ENCODE data around the gene CCS. TPM values are rescaled to one million over a fixed set of nuclear protein-coding genes. Genes with fewer than 3 reads are reported as not detected.

Gene CCS
- total RNA-seq, 1 donor from 2014 or later: 79.8 TPM

GRCh38 chr11:66619080-66619554, 26.1 kb downstream of the CCS start:
- Mint-ChIP-seq H3K36me3 (peaks cover 6% of the 10 kb centered on the region), H3K27ac (peak overlapping the region; percentile 99), H3K4me1 (peaks cover 38% of the 10 kb centered on the region), H3K4me3 (peak overlapping the region; percentile 96), H3K27me3 (ENCODE audit: low read depth) (no peaks in the 10 kb centered on the region), H3K9me3 (no peaks in the 10 kb centered on the region)
- no peak for DNase-seq (ENCODE audit: low spot score in 2 of 2, unreplicated experiment in 2 of 2)
- TF ChIP-seq, protein P1, sequence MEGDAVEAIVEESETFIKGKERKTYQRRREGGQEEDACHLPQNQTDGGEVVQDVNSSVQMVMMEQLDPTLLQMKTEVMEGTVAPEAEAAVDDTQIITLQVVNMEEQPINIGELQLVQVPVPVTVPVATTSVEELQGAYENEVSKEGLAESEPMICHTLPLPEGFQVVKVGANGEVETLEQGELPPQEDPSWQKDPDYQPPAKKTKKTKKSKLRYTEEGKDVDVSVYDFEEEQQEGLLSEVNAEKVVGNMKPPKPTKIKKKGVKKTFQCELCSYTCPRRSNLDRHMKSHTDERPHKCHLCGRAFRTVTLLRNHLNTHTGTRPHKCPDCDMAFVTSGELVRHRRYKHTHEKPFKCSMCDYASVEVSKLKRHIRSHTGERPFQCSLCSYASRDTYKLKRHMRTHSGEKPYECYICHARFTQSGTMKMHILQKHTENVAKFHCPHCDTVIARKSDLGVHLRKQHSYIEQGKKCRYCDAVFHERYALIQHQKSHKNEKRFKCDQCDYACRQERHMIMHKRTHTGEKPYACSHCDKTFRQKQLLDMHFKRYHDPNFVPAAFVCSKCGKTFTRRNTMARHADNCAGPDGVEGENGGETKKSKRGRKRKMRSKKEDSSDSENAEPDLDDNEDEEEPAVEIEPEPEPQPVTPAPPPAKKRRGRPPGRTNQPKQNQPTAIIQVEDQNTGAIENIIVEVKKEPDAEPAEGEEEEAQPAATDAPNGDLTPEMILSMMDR (IDR thresholded peaks at IDR 0.05; ENCODE audit: unreplicated experiment): no peak

GRCh38 chr11:66624450-66624849, 31.5 kb downstream of the CCS start:
- TF ChIP-seq, protein P1 (IDR thresholded peaks at IDR 0.05; ENCODE audit: unreplicated experiment): no peak
- H3K27ac Mint-ChIP-seq: no peak overlapping the region
- H3K9me3 Mint-ChIP-seq: no peaks in the 10 kb centered on the region
- no peak for DNase-seq (ENCODE audit: low spot score in 2 of 2, unreplicated experiment in 2 of 2)
- no peaks in the 10 kb centered on the region for H3K27me3 Mint-ChIP-seq (ENCODE audit: low read depth)
- H3K4me1 Mint-ChIP-seq: peaks cover 10% of the 10 kb centered on the region
- H3K36me3 Mint-ChIP-seq: peaks cover 26% of the 10 kb centered on the region
- H3K4me3 Mint-ChIP-seq: no peak overlapping the region

DNA sequence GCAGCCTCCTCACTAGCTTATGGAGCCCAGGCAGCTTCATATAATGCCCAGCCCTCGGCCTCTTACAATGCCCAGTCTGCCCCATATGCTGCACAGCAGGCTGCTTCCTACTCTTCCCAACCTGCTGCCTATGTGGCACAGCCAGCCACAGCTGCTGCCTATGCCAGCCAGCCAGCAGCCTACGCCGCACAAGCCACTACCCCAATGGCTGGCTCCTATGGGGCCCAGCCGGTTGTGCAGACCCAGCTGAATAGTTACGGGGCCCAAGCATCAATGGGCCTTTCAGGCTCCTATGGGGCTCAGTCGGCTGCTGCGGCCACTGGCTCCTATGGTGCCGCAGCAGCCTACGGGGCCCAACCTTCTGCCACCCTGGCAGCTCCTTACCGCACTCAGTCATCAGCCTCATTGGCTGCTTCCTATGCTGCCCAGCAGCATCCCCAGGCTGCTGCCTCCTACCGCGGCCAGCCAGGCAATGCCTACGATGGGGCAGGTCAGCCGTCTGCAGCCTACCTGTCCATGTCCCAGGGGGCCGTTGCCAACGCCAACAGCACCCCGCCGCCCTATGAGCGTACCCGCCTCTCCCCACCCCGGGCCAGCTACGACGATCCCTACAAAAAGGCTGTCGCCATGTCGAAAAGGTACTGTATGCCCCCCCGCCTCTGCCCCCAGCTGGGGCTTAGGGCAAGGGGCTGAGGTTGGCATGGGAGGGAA, 32.2 kb downstream of the CCS start:
- Mint-ChIP-seq H3K4me1 (peaks cover 5% of the 10 kb centered on the region), H3K27me3 (ENCODE audit: low read depth) (no peaks in the 10 kb centered on the region), H3K27ac (no peak overlapping the region), H3K9me3 (no peaks in the 10 kb centered on the region), H3K36me3 (peaks cover 32% of the 10 kb centered on the region), H3K4me3 (no peak overlapping the region)
- no peak for DNase-seq (ENCODE audit: low spot score in 2 of 2, unreplicated experiment in 2 of 2)
- TF ChIP-seq, protein P1 (IDR thresholded peaks at IDR 0.05; ENCODE audit: unreplicated experiment): no peak

GRCh38 chr11:66625752-66626149, 32.8 kb downstream of the CCS start:
- Mint-ChIP-seq H3K9me3 (no peaks in the 10 kb centered on the region), H3K27me3 (ENCODE audit: low read depth) (no peaks in the 10 kb centered on the region), H3K4me3 (no peak overlapping the region), H3K36me3 (peaks cover 33% of the 10 kb centered on the region), H3K27ac (no peak overlapping the region), H3K4me1 (peaks cover 5% of the 10 kb centered on the region)
- TF ChIP-seq, protein P1 (IDR thresholded peaks at IDR 0.05; ENCODE audit: unreplicated experiment): no peak
- no peak for DNase-seq (ENCODE audit: low spot score in 2 of 2, unreplicated experiment in 2 of 2)

DNA sequence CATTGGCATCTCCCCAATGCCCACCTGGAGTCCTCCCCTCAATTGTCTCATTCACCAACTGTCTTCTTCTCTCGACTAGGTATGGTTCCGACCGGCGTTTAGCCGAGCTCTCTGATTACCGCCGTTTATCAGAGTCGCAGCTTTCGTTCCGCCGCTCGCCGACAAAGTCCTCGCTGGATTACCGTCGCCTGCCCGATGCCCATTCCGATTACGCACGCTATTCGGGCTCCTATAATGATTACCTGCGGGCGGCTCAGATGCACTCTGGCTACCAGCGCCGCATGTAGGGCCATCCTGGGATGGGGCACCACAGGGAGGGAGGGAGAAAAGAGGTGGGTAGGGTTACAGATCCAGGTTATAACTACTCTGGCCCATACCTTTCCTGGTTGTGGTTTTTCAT, 33.4 kb downstream of the CCS start:
- TF ChIP-seq, protein P1 (IDR thresholded peaks at IDR 0.05; ENCODE audit: unreplicated experiment): no peak
- Mint-ChIP-seq H3K4me3 (no peak overlapping the region), H3K9me3 (no peaks in the 10 kb centered on the region), H3K27ac (no peak overlapping the region), H3K36me3 (peaks cover 33% of the 10 kb centered on the region), H3K27me3 (ENCODE audit: low read depth) (no peaks in the 10 kb centered on the region), H3K4me1 (peaks cover 3% of the 10 kb centered on the region)
- DNase-seq (ENCODE audit: low spot score in 2 of 2, unreplicated experiment in 2 of 2): no peak
